HG03432 (cell line): Measurements from ENCODE around the gene EEF2K.
"Not testable (repeated sequence)": the region's sequence is repeated elsewhere in the genome, so short reads cannot be mapped to it uniquely, and the experiment has no call there.

Experiments used
- ATAC-seq: cut with Tn5 transposase; IDR thresholded peaks from one replicate; pipeline ENCODE4 v1.9.1; 2021; ENCODE audit warnings: mild to moderate bottlenecking, moderate library complexity; ENCODE audit not compliant: unreplicated experiment

The EEF2K gene

GRCh38 chr16:22291860-22292318 lies 85.8 kb downstream of the EEF2K start:
- ATAC-seq: no peak

GRCh38 chr16:22292320-22292719 lies 86.2 kb downstream of the EEF2K start:
- ATAC-seq: no peak

DNA sequence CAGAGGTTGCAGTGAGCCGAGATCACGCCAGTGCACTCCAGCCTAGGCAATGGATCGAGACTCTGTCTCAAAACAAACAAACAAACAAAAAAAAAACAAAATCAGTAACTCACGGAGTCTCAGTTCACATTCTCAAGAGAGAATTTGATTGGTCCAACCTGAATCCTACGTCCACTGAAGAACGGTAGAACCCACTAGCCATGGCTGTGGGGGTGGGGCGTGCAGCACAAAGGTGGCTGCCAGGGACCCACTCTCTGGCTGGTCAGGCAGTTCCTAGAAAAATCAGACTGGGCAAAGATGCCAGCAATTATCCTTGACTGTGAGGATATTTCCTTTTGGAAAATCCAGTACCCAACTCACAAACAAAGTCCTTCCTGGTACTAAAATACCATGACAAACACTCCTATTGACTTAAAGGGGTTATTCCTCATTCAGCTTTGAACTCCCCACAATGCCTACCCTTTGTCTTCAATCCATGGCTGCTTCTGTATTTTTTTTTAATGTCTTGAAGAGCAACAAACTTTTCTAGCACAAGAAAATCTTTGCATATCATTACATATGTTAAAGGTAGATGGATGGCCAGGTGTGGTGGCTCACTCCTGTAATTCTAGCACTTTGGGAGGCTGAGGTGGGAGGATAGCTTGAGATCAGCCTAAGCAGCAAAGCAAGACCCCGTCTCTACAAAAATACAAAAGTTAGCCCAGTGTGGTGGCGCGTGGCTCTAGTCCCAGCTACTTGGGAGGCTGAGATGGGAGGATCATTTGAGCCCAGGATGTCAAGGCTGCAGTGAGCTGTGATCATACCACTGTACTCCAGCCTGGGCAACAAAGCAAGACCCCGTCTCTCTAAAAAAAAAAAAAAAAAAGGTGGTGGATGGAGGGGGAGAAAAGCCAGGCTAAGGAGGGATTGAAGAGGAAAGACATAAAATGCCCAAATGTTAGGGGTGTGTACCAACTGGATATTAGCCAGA lies 87.3 kb downstream of the EEF2K start:
- ATAC-seq: no peak

- no peak for ATAC-seq
Observed at GRCh38 chr16:22296225-22297113, 90.4 kb downstream of the EEF2K start.

DNA sequence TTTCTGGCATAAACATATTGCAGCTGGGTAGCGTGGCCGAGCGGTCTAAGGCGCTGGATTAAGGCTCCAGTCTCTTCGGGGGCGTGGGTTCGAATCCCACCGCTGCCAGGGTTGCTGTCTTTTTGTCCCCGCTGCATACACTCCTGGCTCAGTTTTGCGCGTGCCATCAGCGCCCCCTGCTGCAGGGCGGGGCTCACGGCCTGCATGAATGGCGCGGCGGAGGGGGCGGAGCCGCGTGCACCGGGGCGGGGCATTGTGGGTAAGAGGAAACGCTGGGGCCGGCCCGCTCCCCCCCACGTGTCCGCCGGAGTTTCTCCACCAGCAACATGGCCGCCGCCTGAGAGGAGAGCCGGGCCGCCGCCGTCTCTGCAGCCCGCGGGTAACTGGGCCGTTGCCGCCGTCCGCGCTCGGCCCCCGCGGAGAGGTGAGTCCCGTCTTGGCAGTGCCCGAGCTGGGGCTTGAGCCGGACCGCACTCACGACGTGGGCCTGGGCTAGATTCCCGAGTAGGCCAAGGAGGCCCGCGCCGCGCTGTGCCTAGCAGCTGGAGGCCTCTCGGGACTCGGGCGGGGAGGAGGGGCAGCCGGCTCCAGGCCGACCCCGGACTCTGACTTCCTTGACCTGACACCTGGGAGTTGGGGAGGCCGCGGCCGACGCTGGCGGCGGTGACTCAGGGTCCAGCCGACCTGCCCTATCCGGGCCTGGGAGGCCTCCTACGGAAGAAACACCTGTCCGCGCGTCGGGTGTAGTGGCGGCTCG lies 91.2 kb downstream of the EEF2K start, which contains the start of gene POLR3E:
TSS of gene POLR3E (plus strand) at position 296 of the 757 bp plus-strand sequence. CDS start 5,560 bp downstream, outside the sequence.
- peak; percentile 89 for ATAC-seq

- ATAC-seq: peak; percentile 37
Observed at GRCh38 chr16:22297871-22298733, 92.0 kb downstream of the EEF2K start.

GRCh38 chr16:22299036-22299435 lies 93.0 kb downstream of the EEF2K start:
- ATAC-seq: no peak

DNA sequence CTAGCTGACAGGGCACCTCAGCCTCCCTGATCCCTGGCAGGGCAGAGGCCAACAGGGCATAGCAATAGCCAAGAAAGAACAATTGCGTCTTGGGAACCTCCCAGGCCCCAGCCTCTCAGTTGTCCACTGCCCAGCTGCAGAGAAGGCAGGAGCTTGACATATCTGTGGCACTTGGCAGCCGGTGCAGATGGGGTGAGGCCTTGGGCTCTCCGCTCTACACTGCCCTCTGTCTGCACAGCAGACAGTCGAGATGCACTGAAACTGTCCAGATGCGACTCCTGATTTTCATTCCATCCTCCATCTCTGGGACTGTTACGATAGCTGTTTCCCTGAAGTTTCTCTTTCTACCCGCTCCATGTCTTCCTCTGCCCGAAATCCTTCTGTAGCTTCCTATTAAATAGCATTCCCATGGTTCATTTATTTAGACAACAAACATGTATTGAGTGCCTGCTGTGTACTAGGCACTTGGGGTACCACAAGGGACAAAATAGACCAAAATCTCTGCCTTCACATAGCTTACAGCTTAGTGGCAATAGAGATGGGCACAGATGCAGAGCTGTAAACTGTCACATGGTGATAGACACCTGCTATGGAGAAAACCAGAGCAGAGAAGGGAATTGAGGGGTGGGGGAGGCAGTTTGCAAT lies 94.5 kb downstream of the EEF2K start:
- ATAC-seq: no peak

DNA sequence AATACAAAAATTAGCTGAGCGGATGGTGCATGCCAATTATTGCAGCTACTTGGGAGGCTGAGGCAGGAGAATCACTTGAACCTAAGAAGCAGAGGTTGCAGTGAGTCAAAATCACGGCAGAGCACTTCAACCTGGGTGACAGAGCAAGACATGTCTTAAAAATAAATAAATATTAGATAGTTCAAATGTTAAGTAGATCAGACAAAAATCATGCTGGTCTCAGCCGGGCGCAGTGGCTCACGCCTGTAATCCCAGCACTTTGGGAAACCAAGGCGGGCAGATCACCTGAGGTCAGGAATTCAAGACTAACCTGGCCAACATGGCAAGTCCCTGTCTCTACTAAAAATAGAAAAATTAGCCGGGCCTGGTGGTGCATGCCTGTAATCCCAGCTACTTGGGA lies 95.3 kb downstream of the EEF2K start:
- ATAC-seq: not testable (repeated sequence)

GRCh38 chr16:22302776-22303363 lies 96.8 kb downstream of the EEF2K start:
- ATAC-seq: no peak

GRCh38 chr16:22304411-22304810 lies 98.3 kb downstream of the EEF2K start:
- no peak for ATAC-seq

DNA sequence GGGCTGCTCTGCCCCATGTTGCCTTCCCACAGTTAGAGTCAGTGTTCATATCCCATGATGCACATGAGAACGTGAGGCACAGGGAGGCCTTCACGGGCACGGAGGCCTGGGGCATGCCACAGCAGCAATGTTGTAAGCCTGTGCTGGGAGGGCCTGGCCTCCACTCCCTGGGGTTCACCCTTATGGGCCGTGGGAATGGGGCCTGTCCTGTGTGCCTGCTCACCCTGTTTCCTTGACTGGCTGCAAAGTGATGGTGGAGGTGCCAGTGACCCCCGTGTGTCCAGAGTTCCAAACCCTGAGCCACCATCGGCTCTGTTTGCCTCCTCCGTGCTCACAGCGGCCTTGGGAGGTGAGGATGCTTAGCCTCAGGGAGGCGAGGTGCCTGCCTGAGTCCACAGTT lies 100.7 kb downstream of the EEF2K start:
- ATAC-seq: no peak

- ATAC-seq: no peak
Observed at GRCh38 chr16:22307838-22308237, 101.8 kb downstream of the EEF2K start.

DNA sequence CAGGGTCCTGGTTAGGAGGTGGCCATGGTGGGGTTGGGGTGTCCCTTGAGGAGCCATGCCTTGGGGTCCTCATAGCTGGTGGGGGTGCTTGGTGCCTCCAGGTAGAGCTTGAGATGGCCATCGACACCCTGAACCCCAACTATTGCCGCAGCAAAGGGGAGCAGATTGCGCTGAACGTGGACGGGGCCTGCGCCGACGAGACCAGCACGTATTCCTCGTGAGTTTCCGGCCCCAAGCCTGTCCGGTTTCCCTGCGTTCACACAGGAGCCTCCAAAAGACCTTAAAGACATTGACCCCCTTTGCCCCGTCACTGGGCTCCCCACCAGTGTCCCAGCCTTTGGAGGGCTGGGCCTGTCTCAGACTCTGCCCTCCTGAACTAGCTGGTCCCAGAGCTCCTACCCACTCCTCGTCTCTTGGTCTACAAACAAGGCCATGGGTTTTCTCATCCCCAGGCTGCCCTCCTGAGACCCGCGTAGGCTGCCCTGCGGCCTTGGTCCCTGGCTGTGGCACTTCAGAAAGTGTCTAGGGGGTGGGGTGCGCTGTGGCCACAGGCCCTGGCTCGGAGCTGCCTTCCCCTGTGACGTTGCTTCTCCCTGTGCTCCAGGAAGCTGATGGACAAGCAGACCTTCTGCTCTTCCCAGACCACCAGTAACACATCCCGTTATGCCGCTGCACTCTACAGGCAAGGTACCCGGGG lies 102.9 kb downstream of the EEF2K start:
- no peak for ATAC-seq

GRCh38 chr16:22311520-22311919 lies 105.4 kb downstream of the EEF2K start:
- no peak for ATAC-seq

DNA sequence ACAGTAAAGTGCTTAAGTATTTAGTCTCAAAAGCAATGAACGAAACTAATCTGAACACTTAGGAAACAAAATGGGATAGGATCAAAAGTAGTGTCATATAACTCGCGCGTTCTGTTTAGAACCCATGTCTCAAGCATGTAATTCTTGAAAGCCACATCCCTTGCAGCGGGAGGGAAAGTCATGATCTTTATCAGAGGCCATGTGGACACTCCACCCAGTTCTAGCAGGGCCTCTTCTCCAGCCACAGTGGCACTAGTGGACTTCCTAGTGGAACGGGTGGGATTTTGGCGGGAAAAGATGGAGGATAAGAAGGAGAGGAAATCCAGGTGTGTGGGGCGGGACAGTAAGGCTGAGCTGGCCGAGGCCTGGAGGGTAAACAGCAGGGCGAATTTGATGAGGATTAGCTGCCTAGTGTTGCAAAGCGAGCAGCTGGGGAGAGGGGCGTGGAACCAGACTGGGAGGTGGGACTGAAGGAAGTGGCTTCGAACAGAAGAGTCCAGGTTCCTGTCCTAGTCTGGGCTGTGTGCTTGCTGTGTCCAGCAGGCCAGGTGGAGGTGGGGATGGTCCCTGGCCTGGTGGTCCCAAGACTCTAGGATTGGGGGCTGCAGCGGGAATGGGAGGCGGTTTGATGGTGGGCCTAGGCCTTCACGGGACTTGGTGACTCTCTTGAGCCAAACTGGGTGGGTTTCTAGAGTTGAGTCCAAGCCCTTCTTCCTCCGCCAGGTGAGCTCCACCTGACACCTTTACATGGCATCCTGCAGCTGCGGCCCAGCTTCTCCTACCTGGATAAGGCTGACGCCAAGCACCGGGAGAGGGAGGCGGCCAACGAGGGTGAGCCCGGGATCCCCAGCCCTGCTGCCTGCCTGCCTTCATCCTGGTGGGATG lies 107.1 kb downstream of the EEF2K start:
- no peak for ATAC-seq

DNA sequence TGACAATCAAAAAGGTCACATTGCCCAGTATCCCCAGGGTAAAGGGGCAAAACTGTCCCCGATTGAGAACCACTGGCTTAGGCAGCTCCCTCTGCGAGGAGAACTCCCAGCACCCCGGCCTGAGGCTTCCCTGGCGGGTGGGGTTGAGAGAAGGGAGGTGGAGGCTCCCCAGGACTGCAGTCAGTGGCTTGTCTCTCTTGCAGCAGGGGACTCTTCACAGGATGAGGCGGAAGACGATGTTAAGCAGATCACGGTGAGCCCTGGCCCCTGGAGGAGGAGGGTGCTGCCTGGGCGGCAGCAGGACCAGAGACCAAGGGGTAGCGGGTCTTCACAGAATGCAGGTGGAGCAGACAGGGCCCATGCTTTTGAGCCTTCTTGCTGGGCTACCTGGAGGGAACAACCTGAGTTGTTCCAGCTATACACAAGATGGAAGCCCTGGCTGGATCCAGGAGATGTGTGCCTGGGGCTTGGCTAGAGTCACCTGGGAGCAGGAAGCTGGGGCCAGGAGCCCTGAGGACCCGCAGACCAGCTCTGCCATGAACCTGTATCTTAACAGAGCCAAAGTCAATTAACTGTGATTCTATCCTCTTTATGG lies 107.9 kb downstream of the EEF2K start:
- no peak for ATAC-seq
